ENCODE data around the gene SLC9A9. TPM values are rescaled to one million over a fixed set of nuclear protein-coding genes. Genes with fewer than 3 reads are reported as not detected.

Gene SLC9A9
- 0.06 to 0.40 TPM (median 0.22 TPM) in 5 replicates for total RNA-seq (2022; extraction: Qiagen RNA extraction)

GRCh38 chr3:143847787-143848631, at the start of gene SLC9A9:
SLC9A9 (minus strand) TSS chr3:143848468; CDS start chr3:143848322, 146 bp downstream.

Other genes starting within 250 kb of the SLC9A9 start
- gene DIPK2A, start 123.4 kb upstream of the SLC9A9 start, total RNA-seq (2022; extraction: Qiagen RNA extraction) = 5.2 to 6.3 TPM (median 5.8 TPM) in 5 replicates

All from A549 treated with AZD2906 at 1 μM for 4 hours (cell line).